ENCODE results near the gene ARHGEF28.

ARHGEF28 gene

GRCh38 chr5:73625372-73625943 is 538 bp upstream of the ARHGEF28 start:
- Histone ChIP-seq H3F3A (ENCODE audit: low read depth) (no peaks in the 10 kb centered on the region), H4K20me1 (ENCODE audit: insufficient read depth, low read length, poor library complexity, severe bottlenecking) (no peaks in the 10 kb centered on the region), H3K9me2 (replicated peaks; ENCODE audit: low read depth, low read length) (no peaks in the 10 kb centered on the region), H3K9me3 (ENCODE audit: insufficient read depth, low read depth, low read length) (no peaks in the 10 kb centered on the region), H3K36me3 (ENCODE audit: insufficient read depth, low read length) (no peaks in the 10 kb centered on the region), H3K4me1 (ENCODE audit: insufficient read depth, low read length, poor library complexity, severe bottlenecking) (no peaks in the 10 kb centered on the region), H3K4me3 (ENCODE audit: low read length, poor library complexity, severe bottlenecking) (peak overlapping the region; percentile 68), H3K27me3 (ENCODE audit: insufficient read depth, low read length, poor library complexity, severe bottlenecking) (peaks cover 3% of the 10 kb centered on the region), H3K4me2 (ENCODE audit: low read depth, low read length, poor library complexity, severe bottlenecking) (peak overlapping the region; percentile 69), H3K9ac (ENCODE audit: low read depth, low read length, poor library complexity, severe bottlenecking) (peak overlapping the region; percentile 59), H2AFZ (ENCODE audit: low read length) (peak overlapping the region; percentile 76), H3K79me2 (ENCODE audit: insufficient read depth, low read length) (no peaks in the 10 kb centered on the region)
- no peak for TF ChIP-seq EZH2phosphoT487 (IDR thresholded peaks at IDR 0.05; ENCODE audit: borderline replicate concordance)
- TF ChIP-seq CTCF (conservative IDR thresholded peaks at IDR 0.05; ENCODE audit: low read length), result no peak

DNA sequence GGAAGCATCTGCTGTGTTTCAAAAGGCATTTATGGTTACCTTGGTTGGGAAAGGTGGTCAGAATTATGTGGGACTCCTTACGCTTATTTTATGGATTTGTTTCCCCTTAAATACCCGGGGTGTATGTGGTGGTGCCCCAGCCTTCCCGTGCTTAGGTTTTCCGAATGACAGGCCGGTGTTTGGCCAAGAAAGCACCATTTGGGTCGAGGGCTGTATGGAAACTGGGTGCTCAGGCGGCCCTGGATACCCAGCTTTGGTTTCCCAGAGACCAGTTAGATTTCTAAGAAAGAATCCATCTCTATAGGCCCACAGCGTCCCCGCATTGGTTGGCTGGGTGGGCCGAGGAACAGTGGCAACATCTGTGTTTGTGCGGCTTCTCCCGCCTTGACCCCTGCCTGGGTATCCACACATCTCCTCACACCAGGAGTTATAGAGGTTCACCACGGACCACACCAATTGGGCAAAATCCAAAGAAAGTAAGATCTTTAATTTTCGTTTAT is 868 bp downstream of the ARHGEF28 start:
- Histone ChIP-seq H3F3A (ENCODE audit: low read depth) (no peaks in the 10 kb centered on the region), H3K27me3 (ENCODE audit: insufficient read depth, low read length, poor library complexity, severe bottlenecking) (peaks cover 5% of the 10 kb centered on the region), H3K9ac (ENCODE audit: low read depth, low read length, poor library complexity, severe bottlenecking) (no peak overlapping the region), H3K4me3 (ENCODE audit: low read length, poor library complexity, severe bottlenecking) (no peak overlapping the region), H3K9me3 (ENCODE audit: insufficient read depth, low read depth, low read length) (no peaks in the 10 kb centered on the region), H3K79me2 (ENCODE audit: insufficient read depth, low read length) (no peaks in the 10 kb centered on the region), H2AFZ (ENCODE audit: low read length) (no peak overlapping the region), H3K4me2 (ENCODE audit: low read depth, low read length, poor library complexity, severe bottlenecking) (no peak overlapping the region), H4K20me1 (ENCODE audit: insufficient read depth, low read length, poor library complexity, severe bottlenecking) (no peaks in the 10 kb centered on the region), H3K4me1 (ENCODE audit: insufficient read depth, low read length, poor library complexity, severe bottlenecking) (no peaks in the 10 kb centered on the region), H3K36me3 (ENCODE audit: insufficient read depth, low read length) (no peaks in the 10 kb centered on the region), H3K9me2 (replicated peaks; ENCODE audit: low read depth, low read length) (no peaks in the 10 kb centered on the region)
- TF ChIP-seq EZH2phosphoT487 (IDR thresholded peaks at IDR 0.05; ENCODE audit: borderline replicate concordance), result no peak
- no peak for TF ChIP-seq CTCF (conservative IDR thresholded peaks at IDR 0.05; ENCODE audit: low read length)

DNA sequence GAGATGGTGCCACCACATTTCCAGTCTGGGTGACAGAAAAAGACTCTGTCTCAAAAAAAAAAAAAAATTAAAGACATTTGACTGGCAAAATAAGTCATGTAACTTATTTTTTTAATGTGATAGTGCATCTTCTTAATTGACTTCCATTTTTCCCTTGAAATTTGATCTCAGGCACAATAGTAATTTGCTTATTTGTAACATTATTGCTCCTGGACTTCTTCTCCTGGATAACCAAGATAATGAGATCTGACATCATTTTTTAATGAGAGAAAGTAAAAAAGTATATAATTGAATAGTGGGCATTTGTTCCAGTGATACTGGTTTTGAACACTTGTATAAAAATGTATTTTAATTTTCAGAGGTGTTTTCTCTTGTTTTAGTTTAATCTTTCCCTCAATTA is 3.5 kb downstream of the ARHGEF28 start:
- H4K20me1 ChIP-seq (ENCODE audit: insufficient read depth, low read length, poor library complexity, severe bottlenecking), result no peaks in the 10 kb centered on the region
- no peak overlapping the region for H3K4me3 ChIP-seq (ENCODE audit: low read length, poor library complexity, severe bottlenecking)
- H3K9me2 ChIP-seq (replicated peaks; ENCODE audit: low read depth, low read length), result no peaks in the 10 kb centered on the region
- peaks cover 5% of the 10 kb centered on the region for H3K27me3 ChIP-seq (ENCODE audit: insufficient read depth, low read length, poor library complexity, severe bottlenecking)
- TF ChIP-seq EZH2phosphoT487 (IDR thresholded peaks at IDR 0.05; ENCODE audit: borderline replicate concordance) (no peak), CTCF (conservative IDR thresholded peaks at IDR 0.05; ENCODE audit: low read length) (no peak)
- no peaks in the 10 kb centered on the region for H3K4me1 ChIP-seq (ENCODE audit: insufficient read depth, low read length, poor library complexity, severe bottlenecking)
- H3F3A ChIP-seq (ENCODE audit: low read depth), result no peaks in the 10 kb centered on the region
- H3K9me3 ChIP-seq (ENCODE audit: insufficient read depth, low read depth, low read length), result no peaks in the 10 kb centered on the region
- H3K9ac ChIP-seq (ENCODE audit: low read depth, low read length, poor library complexity, severe bottlenecking), result no peak overlapping the region
- no peaks in the 10 kb centered on the region for H3K79me2 ChIP-seq (ENCODE audit: insufficient read depth, low read length)
- H3K36me3 ChIP-seq (ENCODE audit: insufficient read depth, low read length), result no peaks in the 10 kb centered on the region
- no peak overlapping the region for H2AFZ ChIP-seq (ENCODE audit: low read length)
- H3K4me2 ChIP-seq (ENCODE audit: low read depth, low read length, poor library complexity, severe bottlenecking), result no peak overlapping the region

All from Loucy (cell line).